PC-3 (cell line): Measurements from ENCODE around the gene OVOL2. TPM values are rescaled to one million over a fixed set of nuclear protein-coding genes. Genes with fewer than 3 reads are reported as not detected.

Experiments
- ATAC-seq: fragments of 200-7000 bp; cut with Tn5 transposase; 2 replicates; pipeline ENCODE4 v1.9.1; 2020; ENCODE audit warnings: mild to moderate bottlenecking, moderate library complexity
- BruUV-seq: library from RNA; stranded (reverse); fragments of 400-500 nt; replicated peaks from 2 replicates; lab custom pipeline; 2021; lab: Mats Ljungman, UMichigan
- CTCF ChIA-PET: fragments of 300-600 bp; sonication (Branson Sonifier 250); formaldehyde crosslinking; loops from one replicate; lab custom pipeline; 2022; ENCODE audit warnings: antibody characterized with exemption; lab: Charles Lee
- POLR2A ChIA-PET: fragments of 300-600 bp; sonication (Branson Sonifier 250); formaldehyde crosslinking; loops from one replicate; lab custom pipeline; 2022; ENCODE audit warnings: antibody characterized with exemption; ENCODE audit not compliant: unreplicated experiment; lab: Charles Lee
- DNase-seq: peaks from one replicate; pipeline ENCODE4 v3.0.0-alpha.2; 2015
- H2AFZ ChIP-seq: fragments of 300-600 bp; sonication (generic); 2 replicates; pipeline ENCODE4 v1.6.0; 2016; ENCODE audit warnings: antibody characterized with exemption, low read length
- H3F3A ChIP-seq: fragments of 300-600 bp; sonication (generic); one replicate; pipeline ENCODE4 v1.6.0; 2017; ENCODE audit warnings: antibody characterized with exemption, low read length, control low read depth, mild to moderate bottlenecking; ENCODE audit not compliant: unreplicated experiment
- H3K27ac ChIP-seq: fragments of 300-600 bp; sonication (generic); 2 replicates; pipeline ENCODE4 v1.5.1; 2016; ENCODE audit warnings: mild to moderate bottlenecking, low read length
- H3K27me3 ChIP-seq: fragments of 300-600 bp; sonication (generic); 2 replicates; pipeline ENCODE4 v1.6.1; 2016; ENCODE audit warnings: low read length, mixed read lengths
- H3K36me3 ChIP-seq: fragments of 300-600 bp; sonication (generic); 2 replicates; pipeline ENCODE4 v1.6.1; 2016; ENCODE audit warnings: low read depth, mixed run types, low read length, mixed read lengths
- H3K4me1 ChIP-seq: fragments of 300-600 bp; sonication (generic); 2 replicates; pipeline ENCODE4 v1.5.1; 2016; ENCODE audit warnings: low read length; ENCODE audit not compliant: insufficient read depth
- H3K4me2 ChIP-seq: fragments of 300-600 bp; sonication (generic); 2 replicates; pipeline ENCODE4 v1.6.0; 2016; ENCODE audit warnings: low read length
- H3K4me3 ChIP-seq: fragments of 300-600 bp; sonication (generic); 2 replicates; pipeline ENCODE4 v1.5.1; 2016; ENCODE audit warnings: mild to moderate bottlenecking, low read length, mixed read lengths
- H3K79me2 ChIP-seq: fragments of 300-600 bp; sonication (generic); 2 replicates; pipeline ENCODE4 v1.6.1; 2017; ENCODE audit warnings: low read length, mixed read lengths
- H3K9ac ChIP-seq: fragments of 300-600 bp; sonication (generic); 2 replicates; pipeline ENCODE4 v1.6.0; 2016; ENCODE audit warnings: mild to moderate bottlenecking, low read length
- H3K9me2 ChIP-seq: fragments of 300-600 bp; sonication (generic); replicated peaks from 2 replicates; pipeline ENCODE4 v1.6.1; 2016; ENCODE audit warnings: mixed run types, low read length, mixed read lengths
- H3K9me3 ChIP-seq: fragments of 300-600 bp; sonication (generic); 2 replicates; pipeline ENCODE4 v1.6.1; 2016; ENCODE audit warnings: low read length, mixed read lengths
- H4K20me1 ChIP-seq: fragments of 300-600 bp; sonication (generic); 2 replicates; pipeline ENCODE4 v1.6.1; 2016; ENCODE audit warnings: low read length, mixed read lengths
- EZH2 ChIP-seq: fragments of 300-600 bp; sonication (generic); IDR thresholded peaks from one replicate; pipeline ENCODE4 v1.6.1; 2017; ENCODE audit warnings: antibody characterized with exemption, mild to moderate bottlenecking, low read length; ENCODE audit not compliant: unreplicated experiment
- EZH2phosphoT487 ChIP-seq: fragments of 300-600 bp; sonication (generic); IDR thresholded peaks from 2 replicates; pipeline ENCODE4 v1.6.1; 2018; ENCODE audit warnings: mild to moderate bottlenecking, antibody characterized with exemption, low read length, borderline replicate concordance
- intact Hi-C: fragments of 100-400 bp; cut with micrococcal nuclease; formaldehyde crosslinking; loops from 2 replicates; pipeline ENCODE4 v1.9.0; 2023
- total RNA-seq: library from RNA; depleted of rRNA; stranded (reverse); fragments of >200 nt; gene quantifications from 2 replicates; pipeline ENCODE4 v1.2.3, GENCODE V29; 2014
- TF ChIP-seq, protein P1 (sequence below): fragments of 300-600 bp; sonication (generic); conservative IDR thresholded peaks from 2 replicates; pipeline ENCODE4 v1.5.1; 2017; ENCODE audit warnings: antibody characterized with exemption, low read depth, mild to moderate bottlenecking, low read length

Gene OVOL2
- total RNA-seq, 1 experiment from 2014 or later, result 23.1 TPM

- no peak overlapping the region for H2AFZ ChIP-seq
- H3K27me3 ChIP-seq, result no peaks in the 10 kb centered on the region
- TF ChIP-seq EZH2 (no peak), EZH2phosphoT487 (no peak)
- TF ChIP-seq, protein P1, sequence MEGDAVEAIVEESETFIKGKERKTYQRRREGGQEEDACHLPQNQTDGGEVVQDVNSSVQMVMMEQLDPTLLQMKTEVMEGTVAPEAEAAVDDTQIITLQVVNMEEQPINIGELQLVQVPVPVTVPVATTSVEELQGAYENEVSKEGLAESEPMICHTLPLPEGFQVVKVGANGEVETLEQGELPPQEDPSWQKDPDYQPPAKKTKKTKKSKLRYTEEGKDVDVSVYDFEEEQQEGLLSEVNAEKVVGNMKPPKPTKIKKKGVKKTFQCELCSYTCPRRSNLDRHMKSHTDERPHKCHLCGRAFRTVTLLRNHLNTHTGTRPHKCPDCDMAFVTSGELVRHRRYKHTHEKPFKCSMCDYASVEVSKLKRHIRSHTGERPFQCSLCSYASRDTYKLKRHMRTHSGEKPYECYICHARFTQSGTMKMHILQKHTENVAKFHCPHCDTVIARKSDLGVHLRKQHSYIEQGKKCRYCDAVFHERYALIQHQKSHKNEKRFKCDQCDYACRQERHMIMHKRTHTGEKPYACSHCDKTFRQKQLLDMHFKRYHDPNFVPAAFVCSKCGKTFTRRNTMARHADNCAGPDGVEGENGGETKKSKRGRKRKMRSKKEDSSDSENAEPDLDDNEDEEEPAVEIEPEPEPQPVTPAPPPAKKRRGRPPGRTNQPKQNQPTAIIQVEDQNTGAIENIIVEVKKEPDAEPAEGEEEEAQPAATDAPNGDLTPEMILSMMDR, result no peak
- H3K9me2 ChIP-seq, result no peaks in the 10 kb centered on the region
- DNase-seq, result no peak
- no peak overlapping the region for H3K9ac ChIP-seq
- H3K9me3 ChIP-seq, result no peaks in the 10 kb centered on the region
- peaks cover 13% of the 10 kb centered on the region for H3K36me3 ChIP-seq
- H4K20me1 ChIP-seq, result 0 out of 2 replicates have a peak, but pooled peaks cover 4% of the 10 kb centered on the region
- no TSS peak for BruUV-seq
- no peak overlapping the region for H3K4me3 ChIP-seq
- H3K4me1 ChIP-seq, result peaks cover 39% of the 10 kb centered on the region
- ATAC-seq, result no peak
- intact Hi-C loops, result no loop called here
- ChIA-PET POLR2A (no interaction called here), CTCF (no interaction called here)
- H3K4me2 ChIP-seq, result no peak overlapping the region
- peaks cover 15% of the 10 kb centered on the region; the same call in 1 of the 2 replicates for H3K79me2 ChIP-seq
- peaks cover 5% of the 10 kb centered on the region for H3F3A ChIP-seq
- H3K27ac ChIP-seq, result no peak overlapping the region
Measured at GRCh38 chr20:17987988-17988387, 69.7 kb downstream of the OVOL2 start.

DNA sequence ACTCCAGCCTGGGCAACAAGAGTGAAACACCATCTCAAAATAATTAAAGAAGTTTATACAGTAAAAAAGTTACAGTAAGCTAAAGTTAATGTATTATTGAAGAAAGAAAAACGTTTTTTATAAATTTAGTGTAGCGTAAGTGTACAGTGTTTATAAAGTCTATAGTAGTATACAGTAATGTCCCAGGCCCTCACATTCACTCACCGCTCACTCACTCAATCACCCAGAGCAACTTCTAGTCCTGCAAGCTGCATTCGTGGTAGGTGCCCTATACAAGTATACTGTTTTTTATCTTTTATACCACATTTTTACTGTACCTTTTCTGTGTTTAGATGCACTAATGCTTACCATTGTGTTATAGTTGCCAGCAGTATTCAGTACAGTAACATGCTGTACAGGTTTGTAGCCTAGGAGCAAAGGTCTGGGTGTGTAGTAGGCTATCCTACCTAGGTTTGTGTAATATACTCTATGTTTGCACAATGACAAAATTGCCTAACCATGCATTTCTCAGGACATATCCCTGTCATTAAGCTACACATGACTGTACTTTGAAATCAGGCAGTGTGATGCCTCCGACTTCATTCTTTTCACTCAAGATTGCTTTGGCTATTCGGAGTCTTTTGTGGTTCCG lies 72.2 kb downstream of the OVOL2 start:
- H2AFZ ChIP-seq, result no peak overlapping the region
- CTCF ChIA-PET, result interaction anchor here (0.6 kb wide), 1 partner anchor 155 kb away, joined by 5 read pairs; no protein-coding TSS in a partner anchor
- H3K79me2 ChIP-seq, result peaks cover 17% of the 10 kb centered on the region; the same call in 1 of the 2 replicates
- peak; percentile 60 for DNase-seq
- no peak overlapping the region for H3K4me2 ChIP-seq
- H3K9ac ChIP-seq, result no peak overlapping the region
- ATAC-seq, result peak; percentile 85
- intact Hi-C loops, result no loop called here
- no peak overlapping the region for H3K27ac ChIP-seq
- BruUV-seq, result no TSS peak
- peaks cover 19% of the 10 kb centered on the region for H3K4me1 ChIP-seq
- H3F3A ChIP-seq, result peaks cover 5% of the 10 kb centered on the region
- POLR2A ChIA-PET, result interaction anchor here (0.7 kb wide), 1 partner anchor 16 kb away, joined by 3 read pairs; no protein-coding TSS in a partner anchor
- no peaks in the 10 kb centered on the region for H3K27me3 ChIP-seq
- TF ChIP-seq EZH2 (no peak), EZH2phosphoT487 (no peak)
- TF ChIP-seq, protein P1, result no peak
- no peaks in the 10 kb centered on the region for H3K9me3 ChIP-seq
- H3K4me3 ChIP-seq, result no peak overlapping the region
- no peaks in the 10 kb centered on the region for H3K9me2 ChIP-seq
- peaks cover 13% of the 10 kb centered on the region for H3K36me3 ChIP-seq
- H4K20me1 ChIP-seq, result 0 out of 2 replicates have a peak, but pooled peaks cover 3% of the 10 kb centered on the region

- Histone ChIP-seq H3K4me2 (no peak overlapping the region), H3K9me3 (no peaks in the 10 kb centered on the region), H3K27me3 (no peaks in the 10 kb centered on the region), H3F3A (no peaks in the 10 kb centered on the region), H2AFZ (no peak overlapping the region), H3K9me2 (no peaks in the 10 kb centered on the region), H3K4me1 (peaks cover 23% of the 10 kb centered on the region), H3K79me2 (peaks cover 49% of the 10 kb centered on the region), H3K36me3 (peaks cover 13% of the 10 kb centered on the region), H4K20me1 (0 out of 2 replicates have a peak, but pooled peaks cover 16% of the 10 kb centered on the region), H3K27ac (no peak overlapping the region), H3K4me3 (no peak overlapping the region), H3K9ac (no peak overlapping the region)
- no peak for DNase-seq
- BruUV-seq, result no TSS peak
- ChIA-PET CTCF (no interaction called here), POLR2A (no interaction called here)
- no peak for ATAC-seq
- TF ChIP-seq EZH2 (no peak), EZH2phosphoT487 (no peak)
- TF ChIP-seq, protein P1, result no peak
- intact Hi-C loops, result no loop called here
Measured at GRCh38 chr20:17976305-17976704, 81.4 kb downstream of the OVOL2 start.
